Measurements from ENCODE around the gene FLCN.

- no peak for TF ChIP-seq CTCF (conservative IDR thresholded peaks at IDR 0.05)
- no peak for TF ChIP-seq EZH2 (IDR thresholded peaks at IDR 0.05; ENCODE audit: low read depth)
Measured at GRCh38 chr17:17275971-17276370, 39.0 kb upstream of the FLCN start.

Measured in PC-9 (cell line).